Endothelial cell (in vitro differentiated cells): ENCODE data around the gene PRKCI. TPM values are rescaled to one million over a fixed set of nuclear protein-coding genes. Genes with fewer than 3 reads are reported as not detected.
"Not testable (repeated sequence)": the region's sequence is repeated elsewhere in the genome, so short reads cannot be mapped to it uniquely, and the experiment has no call there.

Source experiments
- DNase-seq: peaks from one replicate; pipeline ENCODE4 v3.0.0; 2021; ENCODE audit warnings: low spot score
- H3K27ac Mint-ChIP-seq: one replicate; pipeline ENCODE4 v1.8.0; 2021; ENCODE audit warnings: mixed read lengths, inconsistent platforms; ENCODE audit not compliant: unreplicated experiment
- H3K27me3 Mint-ChIP-seq: one replicate; pipeline ENCODE4 v1.8.0; 2021; ENCODE audit warnings: mild to moderate bottlenecking, moderate library complexity, mixed read lengths, inconsistent platforms; ENCODE audit not compliant: unreplicated experiment
- H3K36me3 Mint-ChIP-seq: one replicate; pipeline ENCODE4 v1.8.0; 2021; ENCODE audit warnings: mild to moderate bottlenecking, low read depth, mixed read lengths, inconsistent platforms; ENCODE audit not compliant: unreplicated experiment
- H3K4me1 Mint-ChIP-seq: one replicate; pipeline ENCODE4 v1.8.0; 2021; ENCODE audit warnings: mild to moderate bottlenecking, mixed read lengths, inconsistent platforms; ENCODE audit not compliant: unreplicated experiment
- H3K4me3 Mint-ChIP-seq: one replicate; pipeline ENCODE4 v1.8.0; 2021; ENCODE audit warnings: mild to moderate bottlenecking, mixed read lengths, inconsistent platforms; ENCODE audit not compliant: unreplicated experiment
- H3K9me3 Mint-ChIP-seq: one replicate; pipeline ENCODE4 v1.8.0; 2021; ENCODE audit warnings: mixed read lengths, inconsistent platforms; ENCODE audit not compliant: unreplicated experiment
- CTCF ChIP-seq: fragments of 200-600 bp; sonication (generic); IDR thresholded peaks from one replicate; pipeline ENCODE4 v1.5.0; 2021; ENCODE audit warnings: antibody characterized with exemption; ENCODE audit not compliant: unreplicated experiment
- total RNA-seq: library from RNA; stranded (reverse); fragmentation: NEBNext Ultra II Directional; extraction: Animal tissue kit (Norgen Biotek cat#: 25700); gene quantifications from one replicate; pipeline ENCODE4 v1.2.1, GENCODE V29; 2021; ENCODE audit not compliant: unreplicated experiment

PRKCI gene
- total RNA-seq, 1 donor from 2014 or later: 39.7 TPM

- Mint-ChIP-seq H3K27ac (no peak overlapping the region), H3K4me3 (no peak overlapping the region), H3K36me3 (peaks cover 20% of the 10 kb centered on the region), H3K9me3 (no peaks in the 10 kb centered on the region), H3K27me3 (no peaks in the 10 kb centered on the region), H3K4me1 (no peaks in the 10 kb centered on the region)
- no peak for TF ChIP-seq CTCF
- no peak for DNase-seq
Measured at GRCh38 chr3:170257145-170257544, 34.9 kb downstream of the PRKCI start.

- no peak for DNase-seq
Measured at GRCh38 chr3:170258105-170258487, 35.9 kb downstream of the PRKCI start.

GRCh38 chr3:170259907-170260306, 37.7 kb downstream of the PRKCI start:
- Mint-ChIP-seq H3K27me3 (no peaks in the 10 kb centered on the region), H3K36me3 (peaks cover 12% of the 10 kb centered on the region), H3K4me1 (no peaks in the 10 kb centered on the region), H3K27ac (no peak overlapping the region), H3K9me3 (no peaks in the 10 kb centered on the region), H3K4me3 (no peak overlapping the region)
- no peak for TF ChIP-seq CTCF
- DNase-seq: no peak

More at GRCh38 chr3:170258105-170258487, 35.9 kb downstream of the PRKCI start:
- H3K27ac Mint-ChIP-seq: peak overlapping the region; percentile 43
- H3K27me3 Mint-ChIP-seq: no peaks in the 10 kb centered on the region
- H3K36me3 Mint-ChIP-seq: peaks cover 15% of the 10 kb centered on the region
- H3K9me3 Mint-ChIP-seq: no peaks in the 10 kb centered on the region
- H3K4me3 Mint-ChIP-seq: no peak overlapping the region
- no peaks in the 10 kb centered on the region for H3K4me1 Mint-ChIP-seq
- TF ChIP-seq CTCF: no peak

GRCh38 chr3:170267793-170268192, 45.6 kb downstream of the PRKCI start:
- no peak for TF ChIP-seq CTCF
- no peaks in the 10 kb centered on the region for H3K9me3 Mint-ChIP-seq
- DNase-seq: no peak
- peaks cover 10% of the 10 kb centered on the region for H3K36me3 Mint-ChIP-seq
- no peak overlapping the region for H3K27ac Mint-ChIP-seq
- no peaks in the 10 kb centered on the region for H3K27me3 Mint-ChIP-seq
- H3K4me3 Mint-ChIP-seq: no peak overlapping the region
- no peaks in the 10 kb centered on the region for H3K4me1 Mint-ChIP-seq

- H3K27ac Mint-ChIP-seq, H3K4me1 Mint-ChIP-seq, H3K4me3 Mint-ChIP-seq, H3K27me3 Mint-ChIP-seq, DNase-seq, H3K9me3 Mint-ChIP-seq: not testable (repeated sequence)
- peaks cover 12% of the 10 kb centered on the region for H3K36me3 Mint-ChIP-seq
Measured at GRCh38 chr3:170269673-170270254, 47.5 kb downstream of the PRKCI start.
